A549 (cell line): ENCODE measurements around the gene SURF2.

Experiments used
- BCL3 ChIP-seq: fragments of >200 bp; sonication (Bioruptor Twin); formaldehyde crosslinking; IDR thresholded peaks from 3 replicates; pipeline ENCODE4 v1.6.1; 2016
- ESRRA ChIP-seq: fragments of 150-350 bp; IDR thresholded peaks from 2 replicates; pipeline ENCODE4 v1.6.1; 2014; ENCODE audit warnings: mild to moderate bottlenecking, low read length, borderline replicate concordance
- HDAC2 ChIP-seq: fragments of 200-600 bp; sonication (generic); IDR thresholded peaks from 2 replicates; pipeline ENCODE4 v1.6.1; 2016
- MYC ChIP-seq: IDR thresholded peaks from 2 replicates; pipeline ENCODE4 v1.6.1; 2012; ENCODE audit warnings: mild to moderate bottlenecking, inconsistent platforms, low read length, improper control_type of control experiment, borderline replicate concordance
- NR3C1 ChIP-seq: fragments of >200 bp; sonication (Bioruptor Twin); formaldehyde crosslinking; IDR thresholded peaks from 3 replicates; pipeline ENCODE4 v1.6.1; 2017
- TF ChIP-seq, protein P1 (sequence below): fragments of 450-650 bp; IDR thresholded peaks from 2 replicates; pipeline ENCODE4 v1.6.1; 2014; ENCODE audit warnings: antibody characterized with exemption
- TF ChIP-seq, protein P2 (sequence below): fragments of >200 bp; sonication (Bioruptor Twin); formaldehyde crosslinking; IDR thresholded peaks from 3 replicates; pipeline ENCODE4 v1.5.1; 2016

- no peak for TF ChIP-seq ESRRA
- TF ChIP-seq HDAC2, result no peak
- no peak for TF ChIP-seq MYC
- TF ChIP-seq BCL3, result no peak
- TF ChIP-seq NR3C1, result no peak
- TF ChIP-seq, protein P1, sequence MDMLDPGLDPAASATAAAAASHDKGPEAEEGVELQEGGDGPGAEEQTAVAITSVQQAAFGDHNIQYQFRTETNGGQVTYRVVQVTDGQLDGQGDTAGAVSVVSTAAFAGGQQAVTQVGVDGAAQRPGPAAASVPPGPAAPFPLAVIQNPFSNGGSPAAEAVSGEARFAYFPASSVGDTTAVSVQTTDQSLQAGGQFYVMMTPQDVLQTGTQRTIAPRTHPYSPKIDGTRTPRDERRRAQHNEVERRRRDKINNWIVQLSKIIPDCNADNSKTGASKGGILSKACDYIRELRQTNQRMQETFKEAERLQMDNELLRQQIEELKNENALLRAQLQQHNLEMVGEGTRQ, result no peak
- TF ChIP-seq, protein P2, sequence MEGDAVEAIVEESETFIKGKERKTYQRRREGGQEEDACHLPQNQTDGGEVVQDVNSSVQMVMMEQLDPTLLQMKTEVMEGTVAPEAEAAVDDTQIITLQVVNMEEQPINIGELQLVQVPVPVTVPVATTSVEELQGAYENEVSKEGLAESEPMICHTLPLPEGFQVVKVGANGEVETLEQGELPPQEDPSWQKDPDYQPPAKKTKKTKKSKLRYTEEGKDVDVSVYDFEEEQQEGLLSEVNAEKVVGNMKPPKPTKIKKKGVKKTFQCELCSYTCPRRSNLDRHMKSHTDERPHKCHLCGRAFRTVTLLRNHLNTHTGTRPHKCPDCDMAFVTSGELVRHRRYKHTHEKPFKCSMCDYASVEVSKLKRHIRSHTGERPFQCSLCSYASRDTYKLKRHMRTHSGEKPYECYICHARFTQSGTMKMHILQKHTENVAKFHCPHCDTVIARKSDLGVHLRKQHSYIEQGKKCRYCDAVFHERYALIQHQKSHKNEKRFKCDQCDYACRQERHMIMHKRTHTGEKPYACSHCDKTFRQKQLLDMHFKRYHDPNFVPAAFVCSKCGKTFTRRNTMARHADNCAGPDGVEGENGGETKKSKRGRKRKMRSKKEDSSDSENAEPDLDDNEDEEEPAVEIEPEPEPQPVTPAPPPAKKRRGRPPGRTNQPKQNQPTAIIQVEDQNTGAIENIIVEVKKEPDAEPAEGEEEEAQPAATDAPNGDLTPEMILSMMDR, result no peak
These were observed 10.1 kb downstream of the SURF2 start for GRCh38 chr9:133366435-133366834.
